HG02678 (cell line): ENCODE data around the gene ARHGAP10.
A peak's percentile ranks its signal among the peaks of the same experiment; 100 is the strongest.
"Not testable (repeated sequence)": the region's sequence is repeated elsewhere in the genome, so short reads cannot be mapped to it uniquely, and the experiment has no call there.

Experiments used
- ATAC-seq: cut with Tn5 transposase; IDR thresholded peaks from one replicate; pipeline ENCODE4 v1.9.1; 2021; ENCODE audit warnings: mild to moderate bottlenecking, moderate library complexity; ENCODE audit not compliant: unreplicated experiment

The ARHGAP10 gene

DNA sequence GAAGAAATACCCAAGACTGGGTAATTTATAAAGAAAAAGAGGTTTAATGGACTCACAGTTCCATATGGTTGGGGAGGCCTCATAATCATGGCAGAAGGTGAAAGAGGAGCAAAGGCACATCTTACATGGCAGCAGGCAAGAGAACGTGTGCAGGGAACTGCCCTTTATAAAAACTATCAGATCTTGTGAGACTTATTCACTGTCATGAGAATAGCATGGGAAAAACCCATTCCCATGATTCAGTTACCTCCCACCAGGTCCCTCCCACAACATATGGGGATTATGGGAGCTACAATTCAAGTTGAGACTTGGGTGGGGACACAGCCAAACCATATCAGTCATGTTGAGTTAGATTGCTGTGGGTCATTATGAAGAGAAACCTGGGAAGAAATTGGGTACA is 153.3 kb downstream of the ARHGAP10 start:
- ATAC-seq = not testable (repeated sequence)

DNA sequence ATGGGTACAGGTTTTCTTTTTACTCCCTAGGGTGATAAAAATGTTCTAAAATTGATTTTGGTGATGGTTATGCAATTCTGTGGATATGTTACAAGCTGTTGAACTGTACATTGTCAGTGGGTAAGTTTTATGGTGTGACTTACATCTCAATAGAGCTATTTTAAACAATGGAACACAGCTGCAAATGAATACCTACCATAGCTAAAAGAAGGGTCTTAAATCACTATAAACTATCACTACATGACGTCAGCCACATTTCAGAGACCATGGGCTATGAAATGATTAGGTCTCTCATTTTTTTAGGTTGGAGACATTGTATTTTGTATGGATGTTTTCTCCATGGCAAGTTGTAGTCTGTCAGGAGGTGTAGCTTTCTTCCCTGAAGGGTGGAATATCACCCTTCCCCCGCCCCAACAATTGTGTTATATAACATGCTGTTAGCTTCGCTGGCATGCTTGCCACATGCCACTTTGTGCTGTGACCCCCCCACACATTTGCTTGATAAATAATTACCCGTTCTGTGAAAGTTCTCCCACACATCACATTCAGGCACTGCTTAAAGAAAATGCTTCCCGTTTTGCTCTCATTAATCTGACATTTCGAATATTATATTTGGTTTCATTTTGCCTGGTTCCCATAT is 159.7 kb downstream of the ARHGAP10 start:
- ATAC-seq = no peak

DNA sequence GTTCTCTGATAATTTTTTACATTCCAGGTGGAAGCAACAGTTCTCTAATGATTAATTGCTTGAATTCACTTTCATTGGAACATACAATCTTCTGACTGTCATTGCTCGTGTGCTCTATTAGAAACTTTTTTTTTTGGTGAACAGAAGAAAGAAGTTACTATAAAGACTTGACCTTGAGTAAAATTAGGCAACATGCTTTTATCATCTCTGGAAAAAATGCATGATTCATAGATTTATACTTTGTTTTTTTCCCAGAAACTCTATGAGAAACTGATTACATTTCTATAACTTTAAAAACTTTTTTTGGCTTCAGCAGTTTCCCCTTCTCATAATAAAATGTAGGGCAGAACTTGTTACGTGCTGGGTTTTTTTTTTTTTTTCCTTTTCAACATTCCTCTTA is 167.6 kb downstream of the ARHGAP10 start:
- no peak for ATAC-seq

DNA sequence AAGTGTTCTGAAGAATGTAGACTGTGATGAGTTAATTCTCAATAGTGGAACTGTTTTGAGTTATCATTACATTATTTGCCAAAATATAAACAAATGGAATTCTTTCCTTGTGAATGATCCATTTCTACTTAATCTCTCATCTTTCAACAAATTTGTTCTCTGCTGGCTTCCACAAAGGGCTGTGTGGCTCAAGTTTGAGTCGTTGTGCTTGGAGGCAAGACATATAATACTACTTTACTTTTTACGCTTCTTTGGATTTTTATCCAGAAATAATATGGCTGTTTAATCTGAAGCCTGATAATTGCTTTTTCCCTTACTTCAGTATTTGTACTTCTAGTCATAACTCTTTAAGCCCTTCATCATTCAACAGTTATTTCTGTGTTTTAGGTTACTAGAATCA is 169.5 kb downstream of the ARHGAP10 start:
- no peak for ATAC-seq

DNA sequence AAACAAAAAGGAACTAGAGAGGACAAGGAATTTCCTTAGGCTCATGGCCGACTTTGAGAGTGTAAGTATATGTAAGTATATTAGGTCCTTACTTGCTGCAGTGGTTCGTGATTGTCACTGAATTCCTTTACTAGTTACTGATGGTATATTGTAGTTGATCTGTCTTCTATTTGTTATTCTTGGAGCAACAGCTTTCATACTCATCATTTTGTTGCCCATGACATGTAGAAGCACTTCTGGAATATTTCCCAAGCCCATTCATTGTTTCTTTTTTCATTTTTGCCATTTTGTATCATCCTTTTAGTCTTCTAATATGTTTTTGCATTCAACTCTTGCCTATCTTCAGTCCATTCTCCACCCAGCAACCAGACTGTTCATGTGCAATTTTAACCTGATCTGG is 170.0 kb downstream of the ARHGAP10 start:
- ATAC-seq = no peak

DNA sequence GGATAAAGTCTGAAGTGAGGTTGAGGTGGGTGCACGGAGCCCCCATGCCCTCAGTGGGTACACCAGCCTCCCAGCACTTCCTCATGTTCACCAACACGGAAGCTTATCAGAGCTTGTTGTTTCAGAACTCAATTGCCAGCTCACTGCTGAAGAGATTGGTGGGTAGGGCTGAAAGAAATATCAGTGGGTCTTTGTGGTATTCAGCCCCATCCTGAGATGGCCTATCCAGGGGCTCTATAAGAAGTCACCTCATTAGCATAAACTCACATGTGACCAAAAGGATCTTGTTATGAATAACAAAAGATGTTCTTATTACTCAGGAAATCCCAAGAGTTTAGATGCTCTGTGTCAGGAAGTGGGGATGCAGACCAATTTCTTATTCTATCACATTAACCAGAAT is 177.3 kb downstream of the ARHGAP10 start:
- no peak for ATAC-seq

DNA sequence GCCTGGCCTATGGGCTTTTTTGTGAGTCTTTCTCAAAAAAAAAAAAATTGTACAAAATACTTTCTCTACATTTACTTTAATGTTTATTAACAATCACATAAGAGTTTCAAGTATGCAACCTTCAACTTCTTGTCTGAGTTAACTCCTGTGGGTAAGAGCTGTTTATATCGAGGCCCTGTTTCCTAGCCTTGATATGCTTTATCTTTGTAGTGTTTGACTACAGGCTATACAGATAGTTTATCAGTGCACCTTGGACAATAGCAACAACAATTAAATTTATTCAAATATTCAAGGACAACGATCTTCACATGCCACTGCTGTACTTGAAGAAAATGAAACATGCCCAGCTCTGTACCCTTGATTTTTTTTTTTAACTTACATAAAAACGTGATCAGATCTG is 178.4 kb downstream of the ARHGAP10 start:
- ATAC-seq = no peak

DNA sequence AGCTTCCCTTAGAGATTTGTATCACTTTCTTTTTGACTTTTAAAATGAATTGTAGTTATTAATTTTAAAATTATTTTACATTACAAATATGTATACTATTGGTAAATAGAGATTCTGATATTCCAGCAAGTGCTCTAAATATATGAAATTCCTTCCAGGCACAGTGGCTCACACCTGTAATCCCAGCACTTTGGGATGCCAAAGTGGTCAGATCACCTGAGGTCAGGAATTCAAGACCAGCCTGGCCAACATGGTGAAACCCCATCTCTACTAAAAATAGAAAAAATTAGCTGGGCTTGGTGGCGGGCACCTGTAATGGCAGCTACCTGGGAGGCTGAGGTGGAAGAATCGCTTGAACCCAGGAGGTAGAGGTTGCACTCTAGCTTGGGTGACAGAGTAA is 180.2 kb downstream of the ARHGAP10 start:
- not testable (repeated sequence) for ATAC-seq

DNA sequence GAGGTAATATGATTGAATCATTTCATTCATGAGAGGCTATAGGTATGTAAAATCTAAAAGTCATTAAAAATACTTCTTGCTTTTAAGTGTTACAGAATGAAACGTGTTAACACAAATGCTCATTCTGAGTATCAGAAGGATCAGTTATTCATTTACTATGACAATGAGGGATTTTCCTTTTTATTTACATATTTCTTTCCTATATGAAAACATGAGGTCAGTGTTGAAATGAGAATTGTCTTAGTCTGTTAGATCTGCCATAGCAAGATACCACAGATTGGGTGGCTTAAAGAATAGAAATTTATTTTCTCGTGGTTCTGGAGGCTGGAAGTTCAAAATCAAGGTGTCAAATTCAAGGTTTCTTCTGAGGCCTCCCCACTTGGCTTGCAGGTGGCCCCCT is 181.2 kb downstream of the ARHGAP10 start:
- peak; percentile 56 for ATAC-seq

DNA sequence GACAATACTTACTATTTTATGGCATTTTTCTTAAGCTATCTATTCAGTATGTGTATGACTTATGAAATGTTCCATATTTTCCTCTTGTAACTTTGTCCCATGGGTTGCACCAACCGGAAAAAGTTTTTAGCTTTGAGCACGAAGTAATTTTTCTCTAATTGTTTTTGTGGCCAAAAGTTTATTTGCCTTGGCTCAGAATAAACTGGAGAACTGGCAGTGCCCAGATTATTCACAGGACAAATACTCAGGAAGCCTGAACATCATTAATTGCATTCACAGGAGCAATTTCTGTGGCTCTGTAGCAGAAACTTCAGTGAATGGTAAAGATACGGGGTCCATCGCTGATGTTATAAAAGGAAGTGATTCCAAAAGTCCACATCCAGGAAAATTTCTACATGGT is 184.5 kb downstream of the ARHGAP10 start:
- no peak for ATAC-seq

DNA sequence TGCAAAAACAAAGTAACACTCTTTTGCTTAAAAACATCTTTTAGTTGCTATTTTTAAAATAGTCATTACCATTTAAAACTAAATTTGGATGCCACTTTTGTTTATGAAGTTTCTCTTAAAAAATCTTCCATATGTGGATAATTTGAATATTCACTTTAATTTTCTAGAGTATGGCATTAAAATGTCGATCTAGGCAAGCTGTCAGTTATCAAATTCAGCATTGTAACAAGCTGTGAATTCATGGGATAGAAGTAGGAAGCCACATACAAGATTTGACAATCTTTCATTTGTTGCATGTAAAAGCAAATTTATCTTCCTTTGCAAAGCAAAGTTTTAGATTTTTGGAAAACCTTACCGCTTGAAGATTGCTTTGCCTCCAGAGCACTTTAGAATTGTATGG is 191.5 kb downstream of the ARHGAP10 start:
- ATAC-seq = no peak

DNA sequence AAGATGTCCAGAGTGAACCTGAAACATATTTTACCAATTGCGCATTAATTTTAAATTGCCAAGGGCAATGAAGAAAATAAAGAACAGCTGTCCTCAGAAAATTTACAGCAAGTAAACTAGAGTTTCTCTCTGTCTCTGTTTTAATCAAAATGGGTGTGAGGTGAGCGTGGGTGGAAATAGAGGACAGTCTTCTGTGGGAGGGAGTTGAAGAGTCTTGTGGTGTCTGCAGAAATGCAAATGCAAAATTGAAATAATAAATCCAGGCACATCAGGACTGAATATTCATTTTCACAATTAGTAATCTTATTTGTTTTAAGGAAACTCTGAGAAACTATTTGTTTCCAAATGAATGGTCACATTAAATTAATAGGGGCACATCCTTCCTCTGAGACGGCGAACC is 192.0 kb downstream of the ARHGAP10 start:
- ATAC-seq = no peak

DNA sequence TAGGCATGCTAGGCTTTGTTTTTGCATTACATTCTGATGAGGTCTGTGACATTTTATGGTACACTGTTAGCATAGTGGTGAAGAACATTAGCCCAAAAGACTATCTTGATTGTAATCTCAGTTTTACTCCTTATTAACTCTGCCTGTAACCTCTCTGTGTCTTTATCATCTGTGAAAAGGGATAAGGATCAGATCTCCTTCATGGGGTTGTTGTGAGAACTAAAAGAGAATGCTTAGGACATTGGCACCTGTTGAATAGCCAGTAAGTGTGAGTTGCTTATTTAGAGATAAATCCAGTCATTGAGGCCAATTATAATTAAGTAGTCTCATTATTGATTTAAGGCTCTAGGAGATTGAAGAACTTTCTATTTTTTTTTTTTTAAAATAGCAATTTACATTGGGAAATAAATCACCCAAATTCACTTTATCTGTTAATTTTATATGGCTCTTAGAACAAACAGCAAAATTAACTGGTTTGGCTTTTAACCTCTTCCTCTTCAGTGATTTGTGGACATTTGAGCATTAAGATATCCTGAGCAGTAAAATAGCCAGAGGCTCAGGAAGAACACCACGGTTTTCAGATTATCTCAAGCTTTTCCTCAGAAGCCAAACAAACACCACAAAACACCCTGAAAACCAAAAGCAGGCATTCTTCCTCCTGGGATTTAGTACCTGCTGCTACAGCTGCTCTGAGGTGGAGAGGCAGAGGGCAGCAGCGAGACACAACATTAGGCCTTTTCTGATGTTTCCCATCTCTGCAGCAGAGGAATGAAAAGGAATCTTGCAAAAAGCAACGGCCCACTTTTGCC is 192.9 kb downstream of the ARHGAP10 start:
- ATAC-seq = no peak

DNA sequence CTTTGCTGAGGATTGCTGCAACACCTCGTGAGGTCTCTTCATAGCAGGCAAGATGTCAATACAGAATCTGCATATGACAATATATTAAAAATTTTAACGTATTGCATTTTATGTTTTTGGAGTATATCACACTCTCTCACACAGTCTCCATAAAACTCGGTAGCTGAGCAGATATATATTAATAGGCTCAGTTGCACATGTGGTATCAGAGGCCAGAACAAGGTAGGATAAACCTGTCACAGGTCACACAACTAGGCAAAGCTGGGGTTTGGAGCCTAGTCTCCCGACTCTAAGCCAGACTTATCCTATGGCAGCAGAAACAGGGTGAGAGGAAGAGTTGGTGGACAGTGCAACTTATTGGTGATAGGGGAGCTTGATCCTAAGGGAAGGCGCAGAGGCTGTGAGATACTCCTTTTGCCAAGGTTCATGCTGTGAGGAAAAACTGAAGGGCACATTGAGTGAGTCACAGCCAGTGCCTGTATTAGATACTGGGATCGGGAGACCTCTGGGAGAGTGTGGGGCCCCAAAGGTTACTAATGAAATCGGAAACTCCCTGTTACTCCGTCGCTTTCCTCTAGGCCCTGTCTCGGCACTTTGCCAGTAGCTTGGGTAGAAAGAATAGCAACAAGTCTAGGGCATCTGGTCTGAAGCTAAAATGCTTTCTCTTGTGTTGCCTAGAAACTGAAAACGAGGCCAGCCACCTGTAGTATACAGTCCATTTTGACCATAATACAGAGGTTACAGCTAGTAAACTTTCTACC is 195.7 kb downstream of the ARHGAP10 start:
- no peak for ATAC-seq

DNA sequence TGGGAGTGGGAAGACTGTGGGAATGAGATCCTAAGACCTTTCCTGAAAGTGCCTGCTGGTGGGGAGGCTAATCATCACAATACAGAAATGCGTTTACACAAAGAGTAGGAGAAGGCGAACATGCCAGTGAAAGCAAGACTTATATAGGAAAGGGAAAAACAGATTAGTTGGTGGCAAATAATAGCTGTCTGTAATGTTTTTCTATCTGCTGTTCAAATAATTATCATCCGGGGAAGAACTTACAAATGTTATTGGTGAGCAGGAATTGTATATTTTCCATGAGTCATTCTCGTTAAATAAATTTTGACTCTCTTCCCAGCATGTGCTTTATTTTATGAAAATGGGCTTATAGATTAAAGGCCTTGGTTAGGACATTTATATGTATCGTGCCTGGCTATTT is 196.5 kb downstream of the ARHGAP10 start:
- no peak for ATAC-seq

DNA sequence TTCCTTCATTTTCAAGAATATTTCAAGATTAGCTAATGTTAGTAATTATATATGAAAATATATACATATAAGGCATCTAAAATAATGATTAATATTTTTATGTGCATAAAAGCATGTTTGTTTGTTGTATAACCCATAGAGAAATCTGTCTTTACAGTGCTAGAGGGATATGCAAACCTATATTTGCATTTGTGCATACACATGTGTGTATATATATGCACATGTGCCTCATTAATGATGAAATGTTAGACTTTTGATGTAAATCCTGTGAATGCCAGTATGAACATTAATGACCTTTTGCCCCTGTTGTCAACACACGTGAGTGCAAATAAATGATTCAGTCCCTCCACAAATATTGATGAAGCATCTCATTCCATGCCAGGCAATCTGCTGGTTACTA is 197.9 kb downstream of the ARHGAP10 start:
- no peak for ATAC-seq

DNA sequence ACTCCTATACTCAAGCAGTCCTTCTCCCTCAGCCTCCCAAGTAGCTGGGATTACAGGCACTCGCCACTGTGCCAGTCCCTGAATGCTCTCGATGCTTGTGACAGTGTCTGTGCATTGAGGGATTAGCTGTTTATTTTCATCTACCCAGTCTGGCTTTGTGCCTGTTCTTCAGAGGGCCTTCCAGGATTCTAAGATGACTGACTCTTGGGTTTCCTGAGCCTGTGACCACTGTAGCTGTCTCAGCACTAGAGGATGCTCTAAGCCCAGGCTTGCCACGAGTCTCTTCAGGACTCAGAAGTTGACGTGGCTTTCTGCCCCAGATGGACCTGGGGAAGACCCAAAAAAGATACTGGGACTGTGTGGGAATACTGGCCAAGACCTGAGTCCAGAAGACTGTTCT is 201.4 kb downstream of the ARHGAP10 start:
- ATAC-seq = no peak

DNA sequence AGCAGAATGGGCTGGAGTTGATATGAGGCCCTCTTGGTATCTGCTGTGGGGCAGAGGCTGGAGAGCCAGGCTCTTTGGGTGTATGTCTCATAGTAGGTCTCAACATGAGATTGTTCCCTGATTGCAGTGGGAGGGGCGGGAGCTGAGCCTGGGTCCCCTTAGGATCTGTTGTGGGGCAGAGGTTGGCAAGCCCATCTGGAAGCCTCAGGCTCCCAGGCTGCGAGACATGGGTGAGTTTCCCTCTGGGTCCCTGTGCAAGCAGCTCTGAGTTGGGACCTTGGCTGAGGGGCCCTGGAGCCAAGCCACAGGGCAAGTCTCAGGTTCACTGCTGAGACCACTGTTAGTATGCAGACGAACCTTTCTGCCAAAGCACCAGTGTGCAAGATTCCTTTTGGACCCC is 201.9 kb downstream of the ARHGAP10 start:
- no peak for ATAC-seq

DNA sequence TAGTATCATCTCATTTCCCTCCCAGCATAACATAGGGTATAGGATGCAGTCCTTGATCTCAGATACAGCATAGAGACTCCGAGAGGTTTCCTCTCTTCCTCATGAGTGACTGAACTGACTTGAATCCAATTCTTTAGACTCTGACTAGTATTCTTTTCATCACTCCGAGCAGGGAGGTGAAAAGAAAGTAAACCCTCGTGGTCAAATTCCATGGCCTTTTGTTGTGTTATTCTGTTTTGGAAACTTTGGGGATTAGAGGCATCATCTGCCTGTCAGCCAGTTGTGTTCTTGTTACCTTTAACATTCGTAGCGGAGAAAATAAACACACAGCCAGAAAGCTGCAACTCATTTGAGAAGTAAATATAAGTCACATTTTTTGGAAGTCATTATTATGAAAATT is 206.6 kb downstream of the ARHGAP10 start:
- ATAC-seq = no peak

DNA sequence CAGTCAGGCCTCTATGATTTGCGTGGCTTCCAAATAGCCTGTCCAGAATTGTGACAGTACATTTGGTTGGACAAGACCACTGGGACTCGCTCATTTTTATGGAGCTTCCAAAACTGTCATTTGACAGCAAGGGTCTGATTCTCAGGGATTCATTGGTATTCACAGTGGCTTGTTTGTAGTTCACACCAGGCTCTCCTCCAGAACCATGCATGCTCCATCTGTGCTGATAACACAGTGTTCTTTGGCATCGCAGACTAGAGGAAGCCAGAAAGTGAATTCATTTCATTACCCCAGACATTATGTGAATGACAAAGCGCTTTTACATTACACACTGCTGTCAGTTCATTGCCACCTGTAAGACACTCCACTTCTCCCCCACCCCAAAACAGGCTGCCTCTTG is 208.3 kb downstream of the ARHGAP10 start:
- no peak for ATAC-seq

DNA sequence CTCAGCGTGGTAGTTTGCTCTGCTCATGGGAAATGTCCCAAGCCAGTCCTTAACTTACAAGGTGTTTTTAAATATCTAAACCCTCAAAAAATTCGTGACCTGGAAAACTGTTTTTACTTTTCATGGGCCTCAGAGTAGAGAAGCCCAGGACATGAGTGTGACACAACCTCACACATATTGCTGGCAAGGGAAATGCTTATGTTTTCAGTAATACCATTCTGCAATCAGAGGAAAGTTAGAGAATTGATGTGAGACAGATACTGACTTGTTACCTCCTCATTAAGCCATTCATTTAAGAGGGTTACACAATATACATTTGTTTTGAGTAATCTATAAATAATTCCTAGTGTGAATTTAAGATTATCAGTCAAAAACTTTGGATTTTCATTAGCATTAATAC is 209.5 kb downstream of the ARHGAP10 start:
- no peak for ATAC-seq

DNA sequence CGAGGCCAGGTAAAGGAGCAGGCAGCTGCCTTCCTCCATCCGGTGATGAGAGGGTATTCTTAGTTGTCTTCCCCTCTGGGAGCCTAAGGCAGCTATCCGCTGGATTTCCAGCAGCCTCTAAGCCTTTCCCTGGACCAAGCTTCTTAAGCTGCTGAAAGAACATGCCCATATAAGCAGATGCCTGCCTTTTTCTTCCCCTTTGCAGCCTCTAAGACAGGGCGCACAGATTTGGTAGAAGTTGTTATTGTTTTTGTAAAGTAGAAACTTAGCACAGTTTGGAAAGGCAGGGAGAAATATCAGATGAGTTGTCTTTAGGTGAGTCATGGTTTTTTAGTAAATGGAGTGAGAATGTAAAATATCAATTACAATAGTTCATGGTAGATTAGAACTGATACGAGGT is 210.8 kb downstream of the ARHGAP10 start:
- peak; percentile 36 for ATAC-seq
